T-cell (primary cell): ENCODE measurements around the gene NDST1. TPM values are rescaled to one million over a fixed set of nuclear protein-coding genes. Genes with fewer than 3 reads are reported as not detected.

Source experiments
- ATAC-seq, 4 experiments: fragments of 200-7000 bp in 3 of 4; fragments of 150-1000 bp in 1 of 4; cut with Tn5 transposase; replicated peaks in 1 of 4; 1 replicate in 3 of 4; 2 replicates in 1 of 4; pipeline ENCODE4 v1.10.0; 2021; ENCODE audit warnings: moderate library complexity in 3 of 4, mild to moderate bottlenecking in 2 of 4, moderate number of reproducible peaks in 1 of 4
- CTCF ChIA-PET, 2 donors: fragments of 300-600 bp; sonication (Branson Sonifier 250); formaldehyde crosslinking; loops; one replicate each; lab custom pipeline; 2022; ENCODE audit warnings: antibody characterized with exemption in 2 of 2; lab: Charles Lee
- POLR2A ChIA-PET, 2 donors: fragments of 300-600 bp; sonication (Branson Sonifier 250); formaldehyde crosslinking; loops; one replicate each; lab custom pipeline; 2022; ENCODE audit warnings: antibody characterized with exemption in 2 of 2; lab: Charles Lee
- DNase-seq, 35 experiments: peaks; one replicate each; pipeline versions ENCODE4 v3.0.0 to v3.0.0-alpha.2; 2013 to 2023
- H3K27ac ChIP-seq: one replicate; pipeline ENCODE4 v1.5.1; 2013; ENCODE audit warnings: low read length
- H3K27me3 ChIP-seq, 2 experiments: replicated peaks in 1 of 2; 1 replicate in 1 of 2; 2 replicates in 1 of 2; pipeline versions ENCODE4 v1.6.1 to v1.7.0; 2013; ENCODE audit warnings: low read length in 1 of 2, mixed read lengths in 1 of 2; ENCODE audit not compliant: control insufficient read depth in 2 of 2, insufficient read depth in 2 of 2; ENCODE audit errors: extremely low read depth in 1 of 2
- H3K36me3 ChIP-seq, 2 donors: 1 replicate in 1 of 2; 2 replicates in 1 of 2; pipeline versions ENCODE4 v1.6.1 to v1.7.0; 2013; ENCODE audit warnings: low read length in 1 of 2; ENCODE audit not compliant: control insufficient read depth in 2 of 2, insufficient read depth in 1 of 2; ENCODE audit errors: extremely low read depth in 1 of 2
- H3K4me1 ChIP-seq, 2 experiments: 1 replicate in 1 of 2; 2 replicates in 1 of 2; pipeline versions ENCODE4 v1.6.1 to v1.7.0; 2013; ENCODE audit warnings: low read length in 2 of 2, mixed read lengths in 1 of 2; ENCODE audit not compliant: insufficient read depth in 2 of 2, control insufficient read depth in 1 of 2; ENCODE audit errors: extremely low read depth in 1 of 2
- H3K4me3 ChIP-seq, 2 donors: 1 replicate in 1 of 2; 2 replicates in 1 of 2; pipeline versions ENCODE4 v1.5.1 to v1.7.0; 2013; ENCODE audit warnings: mild to moderate bottlenecking in 2 of 2, low read length in 1 of 2, moderate library complexity in 1 of 2; ENCODE audit not compliant: control insufficient read depth in 1 of 2; ENCODE audit errors: extremely low read depth in 1 of 2
- H3K9me3 ChIP-seq: 2 replicates; pipeline ENCODE4 v1.7.0; 2013
- H3K27ac Mint-ChIP-seq, 2 donors: one replicate each; pipeline ENCODE4 v1.8.0; 2020 to 2021; ENCODE audit warnings: mild to moderate bottlenecking in 2 of 2, mixed read lengths in 2 of 2
- H3K27me3 Mint-ChIP-seq, 2 donors: one replicate each; pipeline ENCODE4 v1.8.0; 2021 to 2022; ENCODE audit warnings: mixed read lengths in 2 of 2
- H3K36me3 Mint-ChIP-seq: one replicate; pipeline ENCODE4 v1.8.0; 2021; ENCODE audit warnings: mixed read lengths
- H3K4me1 Mint-ChIP-seq, 3 donors: one replicate each; pipeline ENCODE4 v1.8.0; 2020 to 2022; ENCODE audit warnings: mixed read lengths in 3 of 3, mild to moderate bottlenecking in 1 of 3
- H3K4me3 Mint-ChIP-seq, 3 donors: one replicate each; pipeline ENCODE4 v1.8.0; 2020 to 2022; ENCODE audit warnings: mild to moderate bottlenecking in 3 of 3, mixed read lengths in 3 of 3, moderate library complexity in 3 of 3
- H3K9me3 Mint-ChIP-seq, 3 donors: one replicate each; pipeline ENCODE4 v1.8.0; 2020 to 2022; ENCODE audit warnings: mixed read lengths in 3 of 3
- WGBS: methylation state at CpG from one replicate; pipeline ENCODE4 v1.1.5; 2013; ENCODE audit warnings: missing lambda C conversion rate; ENCODE audit not compliant: insufficient coverage; 5-methylcytosine and 5-hydroxymethylcytosine counted together
- total RNA-seq, 35 experiments: library from RNA in 6 of 35; stranded (reverse) in 6 of 35; fragments of 120-200 nt in 1 of 35; gene quantifications; one replicate each; pipeline versions ENCODE4 v1.2.1 to v1.2.4 and lab custom pipeline; 2013 to 2026

NDST1 gene
- total RNA-seq, 5 donors from 2014 or later (not counting 1 experiment from before 2014, with no cell fraction given): 0.83 to 2.0 (median 1.2) TPM

DNA sequence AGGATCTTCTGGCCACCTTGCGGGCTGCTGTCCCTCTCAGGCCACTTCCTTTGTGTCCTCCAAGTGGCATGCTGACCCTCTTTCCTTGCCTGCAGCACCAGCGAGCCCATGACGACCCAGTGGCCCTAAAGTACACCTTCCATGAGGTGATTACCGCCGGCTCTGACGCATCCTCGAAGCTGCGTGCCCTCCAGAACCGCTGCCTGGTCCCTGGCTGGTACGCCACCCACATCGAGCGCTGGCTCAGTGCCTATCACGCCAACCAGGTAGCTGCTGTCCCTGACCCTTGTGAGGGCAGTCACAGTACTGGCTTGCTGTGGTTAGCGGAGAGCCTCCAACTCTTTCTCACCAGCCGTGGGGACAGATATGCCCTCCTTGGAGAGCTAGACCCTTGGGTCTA lies 40.2 kb downstream of the NDST1 start:
- H3K4me3 Mint-ChIP-seq: no peak overlapping the region
- ChIA-PET CTCF (no interaction called here), POLR2A (no interaction called here)
- H3K36me3 ChIP-seq: no peaks in the 10 kb centered on the region
- H3K27me3 Mint-ChIP-seq: no peaks in the 10 kb centered on the region
- H3K4me3 ChIP-seq: no peak overlapping the region
- peaks cover 0 to under 1% of the 10 kb centered on the region in 2 experiments for H3K27me3 ChIP-seq
- H3K4me1 Mint-ChIP-seq: no peaks in the 10 kb centered on the region
- H3K27ac ChIP-seq: no peak overlapping the region
- ATAC-seq (no peak), DNase-seq (no peak)
- H3K9me3 ChIP-seq: no peaks in the 10 kb centered on the region
- 84% methylated on average over 14 of the region's 15 CpGs for WGBS
- no peaks in the 10 kb centered on the region for H3K36me3 Mint-ChIP-seq
- no peak overlapping the region for H3K27ac Mint-ChIP-seq
- no peaks in the 10 kb centered on the region for H3K4me1 ChIP-seq
- H3K9me3 Mint-ChIP-seq: no peaks in the 10 kb centered on the region

DNA sequence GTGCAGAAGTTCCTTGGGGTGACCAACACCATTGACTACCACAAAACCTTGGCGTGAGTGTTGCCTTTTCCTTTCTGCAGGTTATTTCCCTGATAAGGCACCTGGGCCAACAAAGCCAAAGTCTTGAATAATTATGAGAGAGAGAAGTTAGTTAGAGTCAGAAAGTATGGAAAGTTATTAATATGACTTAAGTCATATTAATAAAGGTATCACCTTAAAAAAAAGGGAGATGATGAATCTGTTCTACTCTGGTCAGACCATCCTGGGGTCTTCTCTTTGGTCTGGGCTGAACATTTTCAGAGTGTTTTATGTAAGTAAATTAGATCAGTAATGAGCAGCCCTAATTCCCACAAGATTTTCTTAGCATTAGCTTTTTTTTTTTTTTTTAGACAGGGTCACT lies 41.8 kb downstream of the NDST1 start:
- POLR2A ChIA-PET: interaction anchor here in 1 of 2 donors (0.6 kb wide), 1 partner anchor 165 kb away, joined by 4 read pairs; no protein-coding TSS in a partner anchor
- Histone ChIP-seq H3K9me3 (no peaks in the 10 kb centered on the region), H3K27ac (no peak overlapping the region), H3K4me3 (no peak overlapping the region), H3K27me3 (peaks cover 0 to 10% of the 10 kb centered on the region in 2 experiments), H3K4me1 (no peaks in the 10 kb centered on the region), H3K36me3 (no peaks in the 10 kb centered on the region)
- H3K4me3 Mint-ChIP-seq: no peak overlapping the region
- H3K4me1 Mint-ChIP-seq: no peaks in the 10 kb centered on the region
- no peaks in the 10 kb centered on the region for H3K27me3 Mint-ChIP-seq
- no peak for DNase-seq
- CTCF ChIA-PET: interaction anchor here (0.9 to 1.9 kb wide), 2 partner anchors 10 to 145 kb away, joined by 3 to 4 read pairs; no protein-coding TSS in a partner anchor
- no peaks in the 10 kb centered on the region for H3K9me3 Mint-ChIP-seq
- no CpG with 5 or more reads among the region's 1 CpG for WGBS
- no peaks in the 10 kb centered on the region for H3K36me3 Mint-ChIP-seq
- ATAC-seq: no peak
- H3K27ac Mint-ChIP-seq: no peak overlapping the region

DNA sequence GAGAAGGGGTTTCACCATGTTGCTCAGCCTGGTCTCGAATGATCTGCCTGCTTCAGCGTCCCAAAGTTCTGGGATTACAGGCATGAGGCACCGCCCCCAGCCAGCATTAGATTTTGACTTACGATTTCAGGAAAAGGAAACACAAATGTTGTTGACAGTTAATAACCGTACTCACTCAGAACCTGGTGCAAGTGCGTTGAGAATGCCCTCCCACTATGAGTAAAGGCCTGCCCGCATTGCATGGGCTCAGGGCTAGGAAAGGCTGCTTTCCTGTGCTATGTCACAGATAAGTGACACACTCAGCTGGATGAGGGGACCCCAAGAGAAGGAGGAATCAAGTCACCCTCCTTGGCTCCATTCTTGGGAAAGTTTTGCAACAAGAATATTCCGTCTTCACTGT lies 42.4 kb downstream of the NDST1 start:
- Mint-ChIP-seq H3K4me3 (no peak overlapping the region), H3K9me3 (no peaks in the 10 kb centered on the region), H3K36me3 (no peaks in the 10 kb centered on the region), H3K4me1 (no peaks in the 10 kb centered on the region), H3K27me3 (no peaks in the 10 kb centered on the region), H3K27ac (no peak overlapping the region)
- Histone ChIP-seq H3K4me3 (no peak overlapping the region), H3K4me1 (no peaks in the 10 kb centered on the region), H3K9me3 (no peaks in the 10 kb centered on the region), H3K27ac (no peak overlapping the region), H3K27me3 (peaks cover 0 to 10% of the 10 kb centered on the region in 2 experiments), H3K36me3 (no peaks in the 10 kb centered on the region)
- ATAC-seq (no peak), DNase-seq (no peak)
- ChIA-PET CTCF (interaction anchor here in 1 of 2 donors (1.9 kb wide), 1 partner anchor 10 kb away, joined by 4 read pairs; no protein-coding TSS in a partner anchor), POLR2A (no interaction called here)
- WGBS: 74% methylated on average over 5 of the region's 8 CpGs

DNA sequence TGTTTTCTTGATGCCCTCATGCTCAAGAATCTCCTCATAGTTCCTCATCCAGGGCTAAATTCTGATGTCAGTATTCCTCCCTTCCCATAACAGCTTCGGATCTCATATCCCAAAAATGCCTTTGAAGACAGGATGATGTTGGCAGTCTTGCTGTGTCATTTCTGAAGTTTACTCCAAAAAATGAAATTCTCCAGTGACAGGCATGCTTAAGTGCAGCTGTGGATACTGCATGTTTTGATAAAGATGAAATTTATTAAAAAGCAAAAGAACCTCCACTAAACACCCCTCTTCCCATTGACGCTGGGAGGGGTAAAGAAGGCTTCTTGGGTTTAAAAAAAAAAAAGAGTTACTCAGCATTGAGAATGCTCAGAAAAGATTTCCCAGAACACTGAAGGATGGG lies 43.1 kb downstream of the NDST1 start:
- ATAC-seq: no peak
- WGBS: no CpG with 5 or more reads among the region's 2 CpGs

DNA sequence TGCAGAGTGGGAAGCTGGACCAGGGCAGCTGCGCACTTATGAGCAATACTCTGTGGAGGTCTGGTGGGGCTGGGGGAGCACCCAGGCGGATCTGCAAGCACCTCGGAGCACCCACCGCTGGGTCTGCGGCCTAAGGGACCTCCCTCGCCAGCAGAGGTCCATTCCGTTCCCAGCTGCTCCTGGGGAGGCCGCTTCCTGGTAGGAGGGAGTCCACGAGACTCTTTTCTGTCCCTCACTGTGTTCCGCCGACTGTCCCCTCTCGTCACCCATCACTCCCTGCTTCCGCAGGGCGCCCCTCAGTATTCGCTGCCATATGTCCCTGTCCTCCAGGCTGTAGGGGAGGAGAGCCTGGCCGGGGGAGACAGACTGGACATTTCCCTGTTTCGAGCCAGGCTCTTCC lies 45.5 kb downstream of the NDST1 start:
- DNase-seq: no peak
- POLR2A ChIA-PET: no interaction called here
- Mint-ChIP-seq H3K27ac (no peak overlapping the region), H3K4me3 (no peak overlapping the region), H3K9me3 (no peaks in the 10 kb centered on the region), H3K36me3 (no peaks in the 10 kb centered on the region), H3K27me3 (no peaks in the 10 kb centered on the region), H3K4me1 (no peaks in the 10 kb centered on the region)
- CTCF ChIA-PET: interaction anchor here in 1 of 2 donors (1.5 kb wide), 1 partner anchor 8 kb away, joined by 3 read pairs; no protein-coding TSS in a partner anchor
- 95% methylated on average over 9 of the region's 17 CpGs for WGBS
- H3K4me1 ChIP-seq: no peaks in the 10 kb centered on the region
- H3K27ac ChIP-seq: no peak overlapping the region
- peaks cover 0 to 10% of the 10 kb centered on the region in 2 experiments for H3K27me3 ChIP-seq
- no peak for ATAC-seq
- H3K4me3 ChIP-seq: no peak overlapping the region
- no peaks in the 10 kb centered on the region for H3K36me3 ChIP-seq
- no peaks in the 10 kb centered on the region for H3K9me3 ChIP-seq

More for the DNA sequence above, 43.1 kb downstream of the NDST1 start:
- ChIA-PET POLR2A (no interaction called here), CTCF (interaction anchor here in 1 of 2 donors (1.9 kb wide), 1 partner anchor 9 kb away, joined by 4 read pairs; no protein-coding TSS in a partner anchor)
- no peaks in the 10 kb centered on the region for H3K4me1 Mint-ChIP-seq
- H3K36me3 Mint-ChIP-seq: no peaks in the 10 kb centered on the region
- Histone ChIP-seq H3K4me3 (no peak overlapping the region), H3K27me3 (peaks cover 0 to 10% of the 10 kb centered on the region in 2 experiments), H3K4me1 (no peaks in the 10 kb centered on the region), H3K36me3 (no peaks in the 10 kb centered on the region), H3K27ac (no peak overlapping the region), H3K9me3 (no peaks in the 10 kb centered on the region)
- DNase-seq: no peak
- no peak overlapping the region for H3K4me3 Mint-ChIP-seq
- no peaks in the 10 kb centered on the region for H3K9me3 Mint-ChIP-seq
- H3K27me3 Mint-ChIP-seq: no peaks in the 10 kb centered on the region
- no peak overlapping the region for H3K27ac Mint-ChIP-seq

DNA sequence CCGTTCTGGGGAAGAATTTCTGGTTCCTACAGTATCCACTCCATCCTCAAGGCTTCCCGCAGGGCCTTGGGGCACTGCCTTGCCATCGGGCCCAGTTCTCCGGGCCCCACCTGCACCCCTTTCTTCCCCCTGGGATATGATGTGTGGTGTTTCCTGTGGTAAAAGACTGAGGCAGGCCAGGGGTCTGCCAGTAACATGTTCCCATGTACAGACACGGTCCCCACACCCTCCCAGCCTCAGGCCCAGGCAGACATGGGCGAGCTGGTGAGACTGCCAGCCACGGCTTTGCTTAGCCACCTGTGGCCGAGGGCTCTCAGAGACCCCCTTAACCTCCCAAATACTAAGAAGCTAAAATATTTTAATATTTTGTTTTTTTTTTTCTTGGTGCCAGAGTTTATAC lies 46.0 kb downstream of the NDST1 start:
- ATAC-seq: no peak

More for the DNA sequence above, 46.0 kb downstream of the NDST1 start:
- Mint-ChIP-seq H3K27ac (no peak overlapping the region), H3K4me3 (no peak overlapping the region), H3K36me3 (no peaks in the 10 kb centered on the region), H3K4me1 (no peaks in the 10 kb centered on the region), H3K9me3 (no peaks in the 10 kb centered on the region), H3K27me3 (no peaks in the 10 kb centered on the region)
- Histone ChIP-seq H3K4me1 (no peaks in the 10 kb centered on the region), H3K36me3 (no peaks in the 10 kb centered on the region), H3K9me3 (no peaks in the 10 kb centered on the region), H3K27me3 (peaks cover 0 to 10% of the 10 kb centered on the region in 2 experiments), H3K27ac (no peak overlapping the region), H3K4me3 (no peak overlapping the region)
- ChIA-PET POLR2A (no interaction called here), CTCF (interaction anchor here in 1 of 2 donors (0.6 kb wide), 1 partner anchor 8 kb away, joined by 13 read pairs; no protein-coding TSS in a partner anchor)
- no peak for DNase-seq
- WGBS: no CpG with 5 or more reads among the region's 8 CpGs
